CD1c-positive myeloid dendritic cell (primary cell): ENCODE results near the gene ZCCHC18.

ENCODE experiments used
- DNase-seq: peaks from one replicate; pipeline ENCODE4 v3.0.0-alpha.2; 2016; ENCODE audit errors: extremely low spot score

Gene ZCCHC18

DNA sequence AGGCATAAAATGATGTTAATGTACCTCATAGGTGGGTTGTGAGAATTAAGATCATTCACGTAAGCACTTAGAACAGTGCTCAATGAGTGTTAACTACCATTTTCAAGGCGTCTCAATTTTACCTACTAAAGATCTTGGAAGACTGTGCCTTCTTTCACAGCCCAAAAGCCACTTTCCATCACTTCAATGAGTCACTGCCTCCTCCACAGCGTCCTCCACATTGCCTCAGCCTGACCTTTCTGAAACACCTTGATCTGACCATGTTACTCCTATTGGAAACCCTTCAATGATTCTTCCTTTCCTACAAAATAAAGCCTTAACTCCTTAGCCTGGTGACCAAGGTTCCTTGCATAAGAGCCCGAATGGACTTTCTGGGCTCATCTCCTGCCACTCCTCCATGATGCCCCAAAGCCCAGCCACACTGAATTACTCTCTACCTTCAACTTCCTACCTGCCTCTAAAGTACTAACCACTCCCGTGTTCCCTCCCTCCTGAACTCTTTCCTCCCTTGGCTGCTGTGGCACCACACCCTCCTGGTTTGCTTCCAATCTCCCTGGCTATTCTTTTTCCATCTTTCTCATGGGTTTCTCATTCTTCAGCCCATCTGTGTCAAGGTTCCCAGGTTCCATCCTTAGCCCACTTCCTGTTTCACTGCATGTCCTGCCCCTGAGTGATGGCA, 22.4 kb downstream of the ZCCHC18 start:
- no peak for DNase-seq

DNA sequence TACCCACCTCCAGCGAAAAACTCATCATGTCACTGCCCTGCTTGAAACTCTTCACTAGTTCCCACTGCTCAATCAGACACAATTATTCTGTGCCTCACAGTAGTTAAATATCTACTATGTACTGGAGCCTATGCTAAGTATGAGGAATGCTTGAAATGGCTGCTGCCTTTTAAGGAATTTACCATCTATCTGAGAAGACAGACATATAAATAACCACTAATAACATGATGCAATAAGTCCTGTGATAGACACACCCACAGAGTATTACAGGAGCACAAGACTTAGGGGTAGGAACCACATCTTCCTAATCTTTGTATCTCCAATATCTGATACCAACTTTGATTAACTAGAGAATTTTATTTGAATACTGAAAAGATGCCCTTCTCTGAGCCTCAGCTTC, 23.4 kb downstream of the ZCCHC18 start:
- DNase-seq = no peak

DNA sequence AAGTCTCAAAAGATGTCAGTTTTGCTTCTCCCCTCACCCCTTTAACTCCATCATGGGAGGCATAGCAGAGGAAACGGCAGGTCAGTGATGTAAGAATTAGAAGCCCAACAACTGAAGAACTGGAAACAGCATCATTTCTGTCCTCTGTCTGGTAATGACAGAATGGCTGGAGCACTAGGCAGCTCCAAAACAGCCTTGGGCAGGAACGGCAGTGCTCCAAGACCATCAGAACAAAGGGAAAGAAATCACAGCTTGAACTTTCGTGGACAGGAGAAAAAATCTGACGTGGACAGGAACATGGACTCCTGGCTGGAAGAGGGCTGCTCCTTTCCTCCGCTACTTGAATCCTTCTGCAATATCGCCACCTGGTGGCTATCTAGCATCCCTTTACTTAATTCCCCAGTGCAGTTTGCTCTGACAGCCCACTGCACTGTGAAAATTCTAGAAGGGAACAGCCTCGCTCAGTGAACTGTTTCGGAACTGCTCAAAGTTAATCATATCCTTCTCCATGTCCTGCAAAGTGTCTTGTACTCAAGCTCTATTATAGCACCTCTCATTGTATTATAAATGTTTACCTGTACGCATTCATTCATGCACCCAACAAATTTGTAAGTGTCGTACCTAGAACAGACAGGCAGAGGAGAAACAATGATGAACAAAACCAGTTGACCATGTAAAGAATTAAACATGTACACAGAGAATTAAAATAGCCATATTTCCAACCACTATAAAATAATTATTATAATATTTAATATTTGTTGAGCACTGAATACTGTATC, 24.1 kb downstream of the ZCCHC18 start:
- DNase-seq = peak; percentile 67

DNA sequence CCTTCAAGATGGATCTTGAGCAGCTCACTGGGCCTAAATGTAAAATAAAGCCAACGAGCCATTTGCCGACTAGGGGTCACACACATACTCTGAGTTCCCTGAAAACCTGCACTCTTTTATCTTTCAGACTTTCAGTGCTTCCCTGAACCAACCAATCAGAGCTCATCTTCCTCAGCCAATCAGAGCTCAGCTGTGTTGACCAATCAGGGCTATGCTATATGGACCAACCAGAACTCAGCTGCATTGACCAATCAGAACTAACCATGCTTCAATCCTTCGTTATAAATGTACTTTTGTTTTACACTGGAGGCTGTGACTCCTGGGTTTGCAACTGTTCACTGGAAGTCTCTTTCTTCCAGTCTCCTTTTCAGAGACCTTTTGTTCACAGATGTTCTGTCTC, 25.2 kb downstream of the ZCCHC18 start:
- no peak for DNase-seq

DNA sequence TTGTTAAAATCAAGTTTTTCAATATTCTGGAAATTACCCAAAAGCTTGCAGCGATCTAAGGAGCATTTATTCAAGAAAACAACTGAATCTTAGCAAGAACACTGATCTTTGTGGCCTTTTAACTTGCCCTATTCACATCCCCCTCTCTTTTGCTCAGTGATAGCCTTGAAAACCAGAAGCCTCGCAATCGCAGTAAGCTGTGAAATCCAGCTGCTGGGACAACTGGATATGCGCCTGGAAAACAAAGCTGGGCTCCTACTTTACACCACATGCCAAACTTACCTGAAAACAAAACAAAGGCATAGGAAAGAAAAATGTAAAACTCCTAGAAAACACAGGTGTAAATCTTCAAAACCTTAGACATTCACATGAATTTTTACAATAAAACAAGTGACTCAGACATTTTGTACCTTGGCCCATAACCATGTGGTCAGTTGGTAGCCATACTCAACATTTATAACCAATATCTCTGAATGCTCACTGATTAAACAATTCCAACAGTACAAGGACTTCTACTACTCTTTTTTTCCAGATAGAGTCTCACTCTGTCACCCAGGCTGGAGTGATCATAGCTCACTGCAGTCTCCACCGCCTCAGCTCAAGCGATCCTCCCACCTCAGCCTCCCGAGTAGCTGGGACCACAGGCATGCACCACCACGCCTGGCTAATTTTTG, 28.9 kb downstream of the ZCCHC18 start:
- DNase-seq = no peak

DNA sequence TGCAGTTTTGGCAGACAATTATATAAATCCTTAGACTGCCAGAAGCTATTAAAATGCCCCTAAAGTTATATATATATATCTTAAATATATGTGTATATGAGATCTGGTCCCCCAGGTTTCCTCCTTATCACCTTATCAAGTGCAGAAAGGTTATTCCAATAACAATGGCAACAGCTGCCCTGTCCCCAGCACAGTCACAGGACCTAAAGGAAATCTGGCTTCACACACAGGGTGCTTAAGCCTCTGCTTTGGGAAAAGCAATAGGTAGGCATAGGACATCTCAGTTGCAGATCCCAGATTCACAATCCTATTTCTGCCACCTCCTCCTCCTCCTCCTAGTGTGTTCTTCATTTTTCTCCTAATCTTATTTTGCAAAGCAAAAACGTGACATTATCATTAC, 38.7 kb downstream of the ZCCHC18 start:
- DNase-seq = no peak

DNA sequence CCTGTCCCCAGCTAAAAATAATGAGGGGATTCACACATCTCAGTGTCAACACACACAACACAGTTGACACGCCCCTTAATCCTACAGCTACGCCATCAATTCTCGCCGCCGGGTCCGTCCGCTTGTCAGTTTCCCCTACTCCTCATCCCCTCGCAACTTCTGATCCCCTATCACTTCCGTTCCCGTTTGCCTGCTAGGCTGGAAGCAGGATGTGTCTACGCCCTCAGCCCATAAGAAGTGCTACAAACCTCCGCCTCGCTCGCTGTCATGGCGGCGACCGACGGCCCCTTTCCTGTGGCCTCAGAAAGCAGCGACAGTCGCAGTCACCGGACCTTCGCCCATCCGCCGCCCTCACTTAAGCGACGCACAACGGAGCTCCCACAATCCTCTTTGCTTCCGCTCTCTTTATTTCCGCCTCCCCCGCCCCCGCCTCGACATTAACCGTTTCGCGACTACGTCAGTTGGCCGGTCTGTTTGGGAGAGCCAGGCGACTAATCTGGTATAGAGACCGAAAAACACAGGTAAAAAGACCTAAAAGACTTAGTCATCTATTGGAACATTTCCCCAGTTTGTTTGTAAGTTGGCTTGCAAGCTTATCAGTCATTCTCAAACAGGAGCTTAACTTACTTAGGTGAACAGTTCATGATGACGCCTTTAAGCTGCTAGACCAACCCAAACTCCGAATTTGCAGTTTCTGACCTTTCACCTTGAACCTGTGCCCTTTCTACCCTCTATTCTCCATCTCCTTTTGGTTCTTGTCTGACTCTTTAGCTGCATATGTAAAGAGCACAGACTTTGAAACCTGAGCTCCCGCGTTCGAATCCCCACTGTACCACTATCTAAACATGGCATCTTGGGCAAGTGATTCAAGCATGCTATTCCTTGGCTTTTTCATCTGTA, 44.6 kb downstream of the ZCCHC18 start, which contains the start of gene SLC25A53:
Gene SLC25A53, minus strand, starts transcription at position 380 of the 900 bp plus-strand sequence. CDS start 51,752 bp downstream, outside the sequence.
- peak; percentile 85 for DNase-seq
